K562 treated with DMSO at 1 percent for 4 hours (cell line): ENCODE measurements around the gene IRF2BP2. TPM values are rescaled to one million over a fixed set of nuclear protein-coding genes. Genes with fewer than 3 reads are reported as not detected.

Experiments
- total RNA-seq: library from RNA; unstranded; fragments of 300-600 nt; gene quantifications from 2 replicates; pipeline ENCODE4 v1.2.3, GENCODE V29; 2022; ENCODE audit not compliant: insufficient read depth

Gene IRF2BP2
- 42.8 and 53.9 TPM in 2 replicates for total RNA-seq

GRCh38 chr1:234610061-234610665 is at the start of gene IRF2BP2:
IRF2BP2 (minus strand) TSS chr1:234610178; CDS start chr1:234609494, 684 bp downstream.

Other genes with a start within 250 kb of the IRF2BP2 start
- 71.1 and 86.6 TPM in 2 replicates for gene COA6, start 236.7 kb downstream of the IRF2BP2 start, total RNA-seq
- gene TARBP1, start 131.0 kb downstream of the IRF2BP2 start, total RNA-seq, result 14.2 and 15.0 TPM in 2 replicates